ENCODE measurements around the gene FRMD4A.

Gene FRMD4A

DNA sequence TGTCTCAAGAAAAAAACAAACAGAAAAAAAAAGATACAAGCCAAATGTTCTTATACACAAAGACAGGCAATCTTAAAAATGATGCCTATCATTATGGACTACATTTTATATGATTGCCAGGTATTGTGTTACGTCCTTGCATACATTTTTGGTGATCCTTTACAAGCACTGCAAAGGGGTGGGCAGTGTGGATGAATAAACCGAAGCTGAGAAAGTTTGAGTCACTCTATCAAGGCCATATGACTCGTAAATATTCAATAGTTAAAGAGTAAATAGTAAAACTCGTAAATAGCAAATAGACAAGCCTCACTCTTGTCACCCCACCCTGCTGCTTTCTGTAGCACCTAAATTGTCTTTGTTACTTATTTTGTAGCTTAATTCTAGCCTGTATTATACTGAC is 326.2 kb downstream of the FRMD4A start:
- no peak for DNase-seq

DNA sequence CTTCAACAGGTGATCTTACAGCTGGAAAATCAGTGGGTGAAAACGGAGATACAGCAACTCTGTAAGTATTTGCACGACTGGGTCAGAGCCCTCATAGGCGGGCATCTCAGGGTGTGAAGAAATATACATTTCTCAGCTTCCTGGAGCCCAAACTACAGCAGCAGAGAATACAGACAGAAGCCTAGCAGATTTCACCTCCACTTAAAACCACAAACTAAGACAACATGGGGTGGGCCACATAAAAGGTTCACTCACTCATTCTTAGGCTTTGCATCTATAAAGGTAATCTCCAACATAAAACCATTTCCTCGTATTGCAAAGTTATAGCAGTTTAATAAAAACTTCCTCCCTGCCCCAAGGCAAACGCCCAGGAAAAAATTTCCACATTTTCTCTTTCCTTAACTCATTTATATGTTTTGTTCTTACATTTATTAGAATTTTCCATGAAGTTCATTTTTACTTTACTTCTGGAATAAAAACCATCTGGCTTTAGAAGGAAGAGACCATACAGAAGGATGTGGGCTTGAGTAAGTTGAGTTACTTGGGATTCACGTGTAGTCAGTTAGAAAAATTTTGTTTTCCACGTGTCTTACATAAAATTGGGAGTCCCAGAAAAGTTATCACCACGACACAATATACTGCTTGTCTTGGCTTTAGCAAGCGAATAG is 327.1 kb downstream of the FRMD4A start:
- no peak for DNase-seq

DNA sequence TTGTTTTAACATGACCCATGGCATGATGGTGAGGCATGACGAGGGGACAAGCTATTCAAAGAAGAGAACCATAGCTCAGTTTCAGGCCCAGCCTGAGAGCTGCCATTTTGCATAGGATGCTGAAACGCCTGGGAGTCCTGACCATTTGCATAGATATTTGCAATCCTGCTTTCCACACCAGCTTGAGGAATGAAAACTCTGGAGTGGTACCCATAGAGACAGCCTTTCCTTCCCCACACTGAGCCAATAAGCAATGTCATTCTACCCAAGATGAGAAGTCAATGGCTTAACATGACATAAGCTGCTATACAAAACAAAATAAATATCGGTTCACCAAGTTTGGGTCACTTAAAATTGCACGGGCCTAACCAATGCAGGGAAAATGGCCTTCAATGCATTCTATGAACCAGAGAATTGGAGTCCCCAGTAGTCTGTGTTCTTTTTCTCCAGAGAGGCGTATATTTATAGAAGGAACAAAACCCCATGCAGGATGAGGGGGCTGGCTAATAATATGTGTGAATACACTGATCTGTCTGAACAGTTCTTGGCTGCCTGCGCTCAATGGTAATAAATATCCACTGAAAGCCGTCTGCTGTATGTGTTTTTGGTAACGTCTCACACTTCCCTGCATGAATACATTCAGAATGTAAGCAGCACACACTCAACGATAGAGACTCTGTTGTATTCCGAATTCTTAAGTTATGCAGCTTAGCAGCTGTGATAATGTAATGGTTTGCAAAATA is 329.3 kb downstream of the FRMD4A start:
- DNase-seq, result no peak

DNA sequence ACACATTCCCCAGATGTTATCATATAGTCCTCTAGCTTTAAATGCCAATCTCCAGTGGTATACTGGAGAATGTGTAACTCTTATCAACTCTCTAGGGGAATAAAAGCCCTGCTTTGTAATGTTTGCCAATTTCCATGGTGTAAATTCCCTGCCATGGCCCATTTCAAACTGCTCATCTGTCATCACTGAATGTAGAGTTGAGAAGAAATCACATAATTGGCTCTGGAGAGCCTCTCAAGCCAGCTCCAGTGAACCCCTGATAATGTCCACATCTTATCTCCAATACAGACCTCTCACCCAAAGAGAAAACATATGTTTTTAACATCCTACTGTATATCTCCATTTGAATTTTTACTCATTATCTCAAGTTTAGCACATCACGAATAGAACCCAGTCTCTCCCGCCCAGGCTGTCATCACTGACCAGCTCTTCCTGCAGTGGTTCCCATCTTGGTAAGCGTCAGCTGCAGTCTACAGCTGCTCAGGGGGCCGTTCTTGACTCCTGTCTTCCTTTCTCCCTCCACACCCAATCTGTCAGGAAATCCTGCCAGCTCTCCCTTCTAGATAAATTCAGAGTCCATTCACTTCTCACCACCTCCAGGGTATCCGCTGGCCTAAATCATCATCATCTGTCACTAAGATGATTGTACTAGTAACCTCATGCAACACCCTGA is 332.4 kb downstream of the FRMD4A start:
- DNase-seq, result no peak

DNA sequence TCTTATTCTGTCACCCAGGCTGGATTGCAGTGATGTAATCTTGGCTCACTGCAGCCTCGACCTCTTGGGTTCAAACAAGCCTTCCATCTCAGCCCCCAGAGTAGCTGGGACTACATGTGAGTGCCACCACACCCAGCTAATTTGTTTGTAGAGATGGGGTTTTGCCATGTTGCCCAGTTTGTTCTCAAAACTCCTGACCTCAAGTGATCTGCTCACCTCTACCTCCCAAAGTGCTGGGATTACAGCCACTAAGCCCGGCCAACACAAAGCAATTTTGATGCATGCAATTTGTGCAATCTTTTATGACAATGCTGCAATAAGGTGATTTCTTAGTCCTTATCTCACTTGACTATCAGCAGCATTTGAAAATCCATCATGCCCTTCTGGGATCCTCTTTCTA is 333.1 kb downstream of the FRMD4A start:
- DNase-seq, result no peak

DNA sequence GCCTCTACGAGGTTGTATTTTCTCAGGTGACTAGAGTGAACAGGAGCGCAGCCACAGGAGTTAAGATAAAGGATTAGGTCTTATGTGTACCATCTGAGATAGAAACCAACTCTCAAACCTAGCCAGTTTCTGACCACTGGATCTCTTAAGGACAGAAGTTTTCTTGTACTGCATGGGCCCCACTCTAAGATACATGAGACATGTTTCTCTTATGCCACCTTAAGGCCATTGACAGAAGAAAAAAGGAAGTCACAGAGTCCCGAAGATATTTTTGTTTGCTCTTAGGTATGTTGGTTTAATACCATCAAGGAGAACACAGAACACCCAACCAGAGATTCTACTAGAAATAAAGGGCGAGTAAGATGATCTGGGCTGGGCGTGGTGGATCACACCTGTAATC is 335.8 kb downstream of the FRMD4A start:
- no peak for DNase-seq

DNA sequence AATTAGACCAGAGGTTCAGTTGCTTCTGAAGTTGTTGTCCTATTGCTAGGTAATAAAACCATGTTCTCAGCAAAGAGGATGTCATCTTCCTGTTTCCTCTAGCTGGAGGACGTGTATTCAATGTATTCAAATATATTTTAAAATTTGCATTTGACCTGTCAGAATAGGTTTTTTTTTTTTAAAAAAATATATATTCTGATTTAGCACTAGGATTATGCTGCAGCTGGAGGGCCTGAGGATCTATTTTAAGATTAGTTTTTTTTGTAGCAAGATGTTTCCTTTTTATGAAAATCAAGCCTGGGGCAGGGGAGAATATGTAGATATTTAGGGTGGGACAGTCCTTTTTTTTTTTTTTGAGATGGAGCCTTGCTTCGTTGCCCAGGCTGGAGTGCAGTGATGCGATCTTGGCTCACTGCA is 337.0 kb downstream of the FRMD4A start:
- no peak for DNase-seq

DNA sequence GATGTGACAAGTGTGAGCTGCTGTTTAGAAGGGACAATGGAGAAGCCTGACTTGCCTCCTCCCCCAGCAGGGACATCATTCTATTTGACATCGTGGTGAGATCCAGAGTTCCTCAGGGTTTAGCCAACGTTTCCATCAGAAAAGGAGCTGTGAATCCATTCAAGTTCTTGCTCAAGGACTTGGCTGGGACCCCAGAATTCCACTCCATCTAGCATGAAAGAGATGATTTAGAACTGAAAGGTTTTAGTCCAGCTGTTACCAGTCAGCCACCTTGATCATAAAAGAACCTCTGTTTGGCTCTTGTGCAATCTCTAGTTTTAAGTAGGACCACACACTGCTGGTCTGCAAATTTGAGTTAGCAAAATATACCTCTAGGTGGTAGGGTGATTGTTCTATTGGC is 337.6 kb downstream of the FRMD4A start:
- no peak for DNase-seq

DNA sequence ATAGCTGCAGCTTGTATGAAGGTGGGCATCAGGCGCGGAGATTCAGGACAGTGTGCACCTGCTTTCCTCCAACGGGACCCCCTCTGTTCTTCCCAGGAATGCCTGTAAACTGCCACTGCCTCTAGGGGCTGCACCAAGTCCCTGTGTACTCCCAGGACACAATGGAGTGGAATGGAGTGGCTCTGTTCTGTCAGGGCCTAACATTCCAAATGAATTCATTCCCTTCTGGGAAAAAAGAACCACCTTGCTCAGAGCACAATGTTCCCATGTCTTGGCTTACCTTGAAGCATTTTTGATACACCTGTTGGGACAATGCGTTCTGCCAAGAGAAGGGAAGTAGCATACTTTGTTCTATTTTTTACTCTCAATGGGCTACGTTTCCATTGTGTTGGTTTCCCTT is 339.4 kb downstream of the FRMD4A start:
- no peak for DNase-seq

DNA sequence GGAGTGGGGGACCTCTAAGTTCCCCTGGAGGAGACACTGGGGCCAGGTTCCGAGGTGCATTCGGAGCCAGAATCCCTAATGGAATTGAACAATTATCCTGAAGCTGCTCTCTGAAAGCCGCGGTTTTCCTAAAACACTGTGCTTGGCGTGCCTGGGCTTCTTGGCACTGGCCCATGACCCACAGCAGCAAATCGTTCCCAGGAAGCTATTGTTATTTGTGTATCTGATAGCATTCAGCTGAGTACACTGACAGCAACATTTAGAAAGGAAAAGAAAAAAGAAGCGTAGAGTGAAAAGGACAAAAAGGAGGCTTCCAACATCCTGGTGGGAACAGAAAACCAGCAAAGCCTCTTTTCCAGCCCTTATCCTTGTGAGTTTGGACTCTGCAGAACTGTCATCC is 339.8 kb downstream of the FRMD4A start:
- no peak for DNase-seq

DNA sequence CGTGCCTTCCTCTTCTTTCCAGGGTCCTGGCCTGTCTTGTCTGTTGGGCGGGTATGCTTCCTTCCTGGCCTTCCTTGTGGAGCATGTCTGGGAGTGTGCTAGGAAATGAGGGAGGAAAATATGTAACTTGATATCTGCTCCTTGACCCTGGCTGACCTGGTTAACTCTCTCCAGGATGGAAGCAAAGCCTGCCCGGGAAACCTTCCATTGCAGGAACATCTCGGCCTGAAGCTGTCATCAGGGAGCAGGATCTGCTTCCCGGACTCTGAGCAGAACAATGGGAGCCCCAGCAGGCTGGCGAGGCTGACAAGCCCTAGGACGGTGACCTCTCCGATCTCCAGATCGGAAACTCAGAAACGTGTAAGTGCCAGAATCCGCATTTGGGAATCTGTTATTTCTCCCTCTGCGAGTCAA is 340.3 kb downstream of the FRMD4A start:
- no peak for DNase-seq

DNA sequence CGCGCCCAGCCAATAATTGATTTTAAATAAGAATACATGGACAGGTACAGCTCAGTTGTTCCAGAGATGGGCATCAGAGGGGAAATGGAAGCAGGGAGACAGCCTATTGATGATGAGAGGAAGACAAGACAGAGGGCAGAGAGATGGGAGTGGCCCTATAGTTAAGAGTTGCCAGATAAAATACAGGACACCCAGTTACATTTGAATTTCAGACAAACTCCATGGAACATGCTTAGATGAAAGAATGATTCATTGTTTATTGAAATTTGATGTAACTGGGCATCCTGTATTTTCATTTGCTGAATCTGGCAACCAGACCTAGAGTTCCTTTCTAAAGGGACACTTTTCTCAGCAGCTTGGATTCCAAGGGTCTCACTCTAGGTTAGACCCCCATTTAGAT is 341.1 kb downstream of the FRMD4A start:
- no peak for DNase-seq

DNA sequence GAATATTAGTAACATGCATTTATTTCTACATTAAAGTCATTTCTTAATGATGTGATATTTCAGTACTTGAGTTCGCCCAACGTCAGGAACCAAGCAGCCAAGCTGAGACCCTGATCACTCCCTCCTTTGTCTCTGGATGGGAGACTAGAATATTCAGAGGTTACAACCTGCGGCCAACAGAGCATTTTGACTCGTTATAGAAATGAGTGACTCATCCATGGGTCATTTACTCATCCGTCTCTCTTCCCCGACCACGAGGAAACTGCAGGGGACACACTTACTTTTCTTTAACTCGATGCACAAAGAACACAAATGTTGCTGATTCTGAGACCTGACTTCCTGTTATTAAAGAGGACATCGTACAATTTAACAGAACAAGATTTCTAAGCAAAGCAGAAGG is 343.3 kb downstream of the FRMD4A start:
- no peak for DNase-seq

DNA sequence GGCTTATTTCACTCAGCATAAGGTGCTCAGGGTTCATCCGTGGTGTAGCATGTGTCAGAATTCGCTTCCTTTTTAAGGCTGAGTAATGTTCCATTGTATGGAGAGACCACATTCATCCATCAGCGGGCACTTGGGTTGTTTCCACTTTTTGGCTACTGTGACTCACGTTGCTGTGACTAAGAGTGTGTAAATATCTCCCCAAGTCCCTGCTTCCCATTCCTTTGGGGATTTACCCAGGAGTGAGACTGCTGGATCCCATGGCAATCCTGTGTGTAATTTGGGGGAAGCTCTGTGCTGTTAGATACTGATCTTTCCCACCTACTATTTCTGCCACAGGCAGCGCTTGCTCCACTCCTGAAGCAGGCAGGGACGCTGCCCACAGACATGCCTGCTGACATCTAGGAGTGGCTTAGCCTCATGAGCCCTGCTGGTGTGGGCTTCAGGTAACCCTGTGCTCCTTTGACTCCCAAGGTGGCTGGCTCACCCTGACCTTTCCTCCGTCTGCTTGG is 346.0 kb downstream of the FRMD4A start:
- DNase-seq, result no peak

DNA sequence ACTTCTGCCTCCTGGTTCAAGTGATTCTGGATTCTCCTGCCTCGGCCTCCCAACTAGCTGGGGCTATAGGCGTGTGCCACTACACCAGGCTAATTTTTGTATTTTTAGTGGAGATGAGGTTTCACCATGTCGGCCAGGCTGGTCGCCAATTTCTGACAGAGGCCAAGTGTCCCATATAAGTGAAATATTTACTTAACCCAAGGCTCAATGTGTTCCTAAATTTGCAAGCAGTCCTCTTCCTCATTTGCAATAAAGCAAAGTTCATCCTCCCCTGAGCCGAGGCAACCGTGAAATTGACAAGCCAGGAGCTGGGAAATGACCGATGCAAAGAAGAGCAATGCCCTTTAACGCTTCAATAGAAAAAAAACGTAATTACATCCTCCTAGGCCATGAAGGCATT is 347.7 kb downstream of the FRMD4A start:
- no peak for DNase-seq

DNA sequence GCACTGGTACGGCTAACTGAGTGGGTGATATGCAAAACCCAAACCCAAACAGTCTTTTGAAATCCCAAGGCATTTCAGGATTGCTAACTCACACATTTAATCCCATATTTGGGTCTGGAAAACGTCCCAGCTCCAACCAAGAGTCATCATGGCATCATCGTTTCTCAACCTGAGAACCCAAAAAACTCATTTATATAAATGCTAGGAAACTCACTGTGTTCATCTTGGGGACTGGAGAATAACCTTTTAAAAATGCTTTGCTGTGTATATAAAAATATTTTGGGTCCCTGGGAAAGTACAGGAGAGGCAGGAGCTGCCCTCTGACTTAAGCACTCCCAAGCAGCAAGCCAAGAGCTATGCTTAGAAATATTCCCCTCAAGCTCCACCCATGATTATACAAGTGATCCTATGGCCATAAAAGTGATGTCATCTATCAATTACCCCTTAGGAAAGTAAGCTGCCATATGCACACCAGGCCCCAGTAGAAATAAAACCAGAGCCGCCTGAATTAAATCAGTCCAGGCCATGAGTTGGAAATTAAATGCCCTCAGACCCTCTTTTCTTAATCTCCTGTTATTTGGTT is 352.1 kb downstream of the FRMD4A start:
- no peak for DNase-seq

DNA sequence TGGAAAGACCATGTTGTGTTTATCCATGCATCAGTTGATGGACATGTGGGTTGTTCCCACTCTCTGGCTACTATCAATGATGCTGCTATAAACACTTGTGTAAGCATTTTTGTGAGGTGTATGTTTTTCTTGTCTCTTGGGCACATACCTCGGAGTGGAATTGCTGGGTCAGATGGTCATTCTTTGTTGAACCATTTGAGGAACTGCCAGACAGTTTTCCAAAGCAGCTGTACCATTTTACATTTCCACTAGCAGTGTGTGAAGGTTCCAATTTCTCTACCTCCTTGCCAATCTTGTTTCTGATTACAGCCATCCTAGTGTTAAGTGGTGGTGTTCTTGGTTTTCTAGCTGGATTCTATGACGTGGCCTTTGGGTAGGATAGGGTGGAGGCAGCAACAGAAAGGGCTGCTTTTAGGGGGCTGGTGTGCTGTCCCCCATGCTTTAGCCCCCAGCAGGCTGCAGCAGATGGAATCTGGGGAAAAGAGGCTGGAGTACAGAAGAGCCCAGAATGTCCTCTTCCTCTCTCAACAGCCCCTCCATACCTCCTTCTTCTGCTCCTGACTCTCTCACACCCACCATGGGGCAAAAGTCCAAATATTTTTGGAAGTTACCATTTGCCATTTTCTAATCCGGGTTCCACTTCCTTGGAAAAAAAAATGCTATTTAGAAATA is 352.7 kb downstream of the FRMD4A start:
- no peak for DNase-seq

DNA sequence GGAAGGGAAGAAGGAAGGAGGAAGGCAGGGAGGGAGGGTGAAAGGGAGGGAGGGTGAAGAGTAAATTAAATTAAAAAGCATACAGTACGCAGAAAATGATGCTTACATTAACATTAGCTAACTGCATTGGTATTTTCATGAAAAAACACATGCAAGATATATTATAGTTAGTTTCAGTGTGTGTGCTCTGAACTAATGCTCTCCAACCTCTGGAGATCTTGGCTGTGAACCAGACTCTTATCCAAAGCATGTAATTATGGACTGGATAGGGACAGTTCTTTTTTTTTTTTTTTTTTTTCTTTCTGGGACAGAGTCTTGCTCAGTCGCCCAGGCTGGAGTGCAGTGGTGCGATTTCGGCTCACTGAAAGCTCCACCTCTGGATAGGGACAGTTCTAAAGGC is 357.0 kb downstream of the FRMD4A start:
- no peak for DNase-seq

DNA sequence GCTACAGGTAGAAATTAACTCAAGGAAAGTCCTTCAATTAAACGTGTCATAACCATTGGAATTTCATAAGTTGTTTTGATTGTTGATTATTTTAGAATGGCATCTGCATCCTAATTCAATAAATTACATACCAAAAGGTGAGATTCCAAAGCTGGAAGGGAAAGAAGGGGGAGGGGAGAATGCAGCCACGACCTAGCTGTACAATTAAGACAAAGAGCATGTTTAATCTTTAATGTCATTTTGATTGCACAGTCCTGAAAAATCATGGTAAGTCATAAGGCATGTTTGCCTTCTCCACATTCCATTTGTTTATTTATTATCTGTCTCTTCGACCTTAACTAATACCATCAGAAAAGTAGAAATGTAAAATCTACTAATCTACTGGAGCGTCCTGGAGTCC is 358.1 kb downstream of the FRMD4A start:
- no peak for DNase-seq

DNA sequence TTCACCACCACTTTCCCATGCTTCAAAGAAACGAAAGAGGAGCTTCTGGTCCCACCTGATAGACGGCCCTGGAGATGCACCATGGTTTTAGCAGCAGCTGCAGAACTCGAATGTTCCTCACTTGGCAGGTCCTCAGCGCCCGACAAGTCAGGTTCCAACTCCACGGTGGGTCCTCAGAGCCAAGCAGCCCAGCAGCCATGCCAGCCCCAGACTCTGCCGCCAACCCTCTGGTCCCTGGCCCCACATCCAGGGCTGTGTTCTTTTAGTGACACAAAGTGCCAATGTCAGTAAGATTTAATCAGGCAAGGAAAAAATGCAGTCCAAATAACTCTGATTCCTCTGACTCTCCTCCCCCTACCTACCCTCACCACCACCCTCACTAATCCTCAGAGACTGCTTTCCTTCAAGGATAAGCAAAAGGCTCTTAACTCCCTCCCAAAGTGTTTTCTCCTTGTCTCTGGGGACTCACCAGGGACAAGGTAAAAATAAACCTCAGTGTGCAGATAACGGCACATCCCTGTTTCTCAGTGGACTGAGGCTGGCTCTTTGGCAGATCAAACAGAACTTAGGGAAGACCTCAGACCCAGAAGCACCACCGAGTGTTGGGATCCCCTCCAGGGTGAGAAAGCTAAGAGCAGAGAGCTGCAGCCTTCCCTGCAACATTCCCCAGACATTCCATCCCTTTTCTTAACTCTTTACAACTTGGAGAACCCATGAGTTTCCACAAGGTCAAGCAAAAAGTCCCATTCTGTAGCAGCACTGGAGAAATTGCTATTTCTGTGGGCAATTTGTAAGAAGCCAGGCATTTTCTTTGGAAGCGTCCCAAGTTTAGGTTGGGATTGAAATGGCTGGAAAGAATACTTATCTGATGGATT is 358.9 kb downstream of the FRMD4A start:
- no peak for DNase-seq

DNA sequence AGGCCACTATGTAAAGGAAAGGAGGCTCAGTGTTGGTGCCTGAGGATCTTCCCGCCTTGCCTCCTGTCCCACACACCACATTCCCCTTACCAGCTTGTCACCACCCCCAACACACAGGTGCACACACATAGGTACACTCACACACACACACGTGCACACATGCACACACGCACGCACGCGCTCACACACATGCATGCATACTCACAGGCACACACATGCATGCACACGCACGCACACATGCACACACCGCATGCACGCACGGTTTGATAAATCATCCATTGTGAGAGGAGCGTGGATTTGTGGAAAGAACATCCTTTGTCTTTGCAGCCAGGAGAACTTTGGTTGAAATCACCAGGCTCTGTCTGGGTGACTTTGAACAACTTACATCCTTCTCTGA is 359.8 kb downstream of the FRMD4A start:
- DNase-seq, result no peak
